Stomach (tissue), 9 donors: ENCODE results near the gene RBL1. TPM values are rescaled to one million over a fixed set of nuclear protein-coding genes. Genes with fewer than 3 reads are reported as not detected.

Experiments
- DNase-seq, 2 donors: peaks; one replicate each; pipeline versions ENCODE4 v3.0.0 to v3.0.0-alpha.2; 2013 to 2019
- H3K27ac ChIP-seq, 5 donors: fragments of 200-600 bp in 4 of 5; sonication (generic) in 4 of 5; one replicate each; pipeline ENCODE4 v1.5.1; 2013 to 2019; ENCODE audit warnings: mild to moderate bottlenecking in 1 of 5, moderate library complexity in 1 of 5
- H3K27me3 ChIP-seq, 3 donors: fragments of 200-600 bp; sonication (generic); one replicate each; pipeline ENCODE4 v1.5.1; 2017 to 2019; ENCODE audit warnings: mixed run types in 1 of 3
- H3K36me3 ChIP-seq, 4 donors: fragments of 200-600 bp; sonication (generic); 1 replicate in 3 of 4; 2 replicates in 1 of 4; pipeline ENCODE4 v1.5.1; 2016 to 2019
- H3K4me1 ChIP-seq, 4 donors: fragments of 200-600 bp; sonication (generic); one replicate each; pipeline ENCODE4 v1.5.1; 2016 to 2019
- H3K4me3 ChIP-seq, 4 donors: fragments of 200-600 bp; sonication (generic) in 3 of 4; one replicate each; pipeline ENCODE4 v1.5.1; 2016 to 2019; ENCODE audit warnings: mild to moderate bottlenecking in 1 of 4
- H3K9me3 ChIP-seq, 4 donors: fragments of 200-600 bp; sonication (generic); one replicate each; pipeline ENCODE4 v1.5.1; 2016 to 2019
- EP300 ChIP-seq: sonication (generic); formaldehyde crosslinking; IDR thresholded peaks from one replicate; pipeline ENCODE4 v1.6.1; 2017; ENCODE audit warnings: antibody characterized with exemption
- POLR2A ChIP-seq, 4 donors: fragments of 450-650 bp; IDR thresholded peaks; one replicate each; pipeline ENCODE4 v1.6.1; 2016; ENCODE audit warnings: antibody characterized with exemption in 4 of 4, control low read depth in 2 of 4, mild to moderate bottlenecking in 1 of 4, moderate library complexity in 1 of 4
- POLR2AphosphoS5 ChIP-seq, 3 donors: sonication (generic); formaldehyde crosslinking; IDR thresholded peaks; one replicate each; pipeline ENCODE4 v1.6.1; 2016; ENCODE audit warnings: antibody characterized with exemption in 3 of 3
- WGBS, 5 donors: extraction: QIAGEN DNeasy Blood & Tissue Kit in 3 of 5; methylation state at CpG; one replicate each; pipeline versions ENCODE4 v1.1.5 to v1.1.7; 2013 to 2018; 5-methylcytosine and 5-hydroxymethylcytosine counted together
- intact Hi-C: fragments of 100-400 bp; cut with DNase I; formaldehyde crosslinking; loops from one replicate; pipeline ENCODE4 v1.15.1; 2023; ENCODE audit warnings: low total_unique reads
- polyA plus RNA-seq, 3 donors: library from polyadenylated mRNA; stranded (reverse); fragments of 200-250 nt; gene quantifications; one replicate each; pipeline ENCODE4 v1.2.3, GENCODE V29; 2013
- total RNA-seq, 5 donors: library from RNA; depleted of rRNA; stranded (reverse); fragments of >200 nt; gene quantifications; one replicate each; pipeline versions ENCODE4 v1.1.0 to v1.2.3, GENCODE V29; 2014 to 2016
- TF ChIP-seq, protein P1 (sequence below), 7 experiments: fragments of 450-650 bp in 4 of 7; fragments of 200-600 bp in 3 of 7; sonication (generic) in 3 of 7; IDR thresholded peaks; one replicate each; pipeline ENCODE4 v1.5.1; 2016 to 2019; ENCODE audit warnings: antibody characterized with exemption in 7 of 7, control low read depth in 2 of 7, mild to moderate bottlenecking in 1 of 7
- donor health status: healthy with polysubstance abuse.
- donor health status: Bipolar disorder and iron deficiency.
- donor health status: healthy.

The RBL1 gene
- total and polyA plus RNA-seq, 8 donors: 1.5 to 13.0 (median 2.5) TPM

DNA sequence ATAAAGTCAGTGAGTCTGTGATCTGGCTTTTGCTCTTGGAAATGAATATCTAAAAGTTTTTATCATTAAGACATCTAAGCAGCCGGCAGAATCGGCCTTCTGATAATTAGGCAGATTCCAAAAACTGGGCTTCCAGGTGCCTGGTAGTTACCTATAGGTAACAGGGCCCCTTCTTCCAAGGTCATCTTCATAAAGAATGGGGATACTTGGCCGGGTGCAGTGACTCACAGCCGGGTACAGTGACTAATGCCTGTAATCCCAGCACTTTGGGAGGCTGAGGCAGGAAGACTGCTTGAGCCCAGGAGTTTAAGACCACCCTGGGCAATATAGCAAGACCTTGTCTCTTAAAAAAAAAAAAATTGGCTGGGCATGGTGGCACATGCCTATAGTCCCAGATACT lies 12.9 kb upstream of the RBL1 start:
- no peak overlapping the region for H3K27ac ChIP-seq
- no peaks in the 10 kb centered on the region for H3K9me3 ChIP-seq
- no peak for TF ChIP-seq EP300
- TF ChIP-seq, protein P1, sequence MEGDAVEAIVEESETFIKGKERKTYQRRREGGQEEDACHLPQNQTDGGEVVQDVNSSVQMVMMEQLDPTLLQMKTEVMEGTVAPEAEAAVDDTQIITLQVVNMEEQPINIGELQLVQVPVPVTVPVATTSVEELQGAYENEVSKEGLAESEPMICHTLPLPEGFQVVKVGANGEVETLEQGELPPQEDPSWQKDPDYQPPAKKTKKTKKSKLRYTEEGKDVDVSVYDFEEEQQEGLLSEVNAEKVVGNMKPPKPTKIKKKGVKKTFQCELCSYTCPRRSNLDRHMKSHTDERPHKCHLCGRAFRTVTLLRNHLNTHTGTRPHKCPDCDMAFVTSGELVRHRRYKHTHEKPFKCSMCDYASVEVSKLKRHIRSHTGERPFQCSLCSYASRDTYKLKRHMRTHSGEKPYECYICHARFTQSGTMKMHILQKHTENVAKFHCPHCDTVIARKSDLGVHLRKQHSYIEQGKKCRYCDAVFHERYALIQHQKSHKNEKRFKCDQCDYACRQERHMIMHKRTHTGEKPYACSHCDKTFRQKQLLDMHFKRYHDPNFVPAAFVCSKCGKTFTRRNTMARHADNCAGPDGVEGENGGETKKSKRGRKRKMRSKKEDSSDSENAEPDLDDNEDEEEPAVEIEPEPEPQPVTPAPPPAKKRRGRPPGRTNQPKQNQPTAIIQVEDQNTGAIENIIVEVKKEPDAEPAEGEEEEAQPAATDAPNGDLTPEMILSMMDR (IDR thresholded peaks at IDR 0.05): no peak
- no peak for TF ChIP-seq POLR2A (IDR thresholded peaks at IDR 0.05)
- TF ChIP-seq POLR2AphosphoS5 (IDR thresholded peaks at IDR 0.05): no peak
- intact Hi-C loops: no loop called here
- no peaks in the 10 kb centered on the region for H3K4me1 ChIP-seq
- 86 to 100% (median 87%) methylated on average over 3 to 4 of the region's 4 CpGs for WGBS, 5 donors
- peaks cover 0 to 8% (median 3%) of the 10 kb centered on the region in 4 donors for H3K36me3 ChIP-seq
- no peak for DNase-seq
- no peak overlapping the region for H3K4me3 ChIP-seq
- H3K27me3 ChIP-seq: no peaks in the 10 kb centered on the region

DNA sequence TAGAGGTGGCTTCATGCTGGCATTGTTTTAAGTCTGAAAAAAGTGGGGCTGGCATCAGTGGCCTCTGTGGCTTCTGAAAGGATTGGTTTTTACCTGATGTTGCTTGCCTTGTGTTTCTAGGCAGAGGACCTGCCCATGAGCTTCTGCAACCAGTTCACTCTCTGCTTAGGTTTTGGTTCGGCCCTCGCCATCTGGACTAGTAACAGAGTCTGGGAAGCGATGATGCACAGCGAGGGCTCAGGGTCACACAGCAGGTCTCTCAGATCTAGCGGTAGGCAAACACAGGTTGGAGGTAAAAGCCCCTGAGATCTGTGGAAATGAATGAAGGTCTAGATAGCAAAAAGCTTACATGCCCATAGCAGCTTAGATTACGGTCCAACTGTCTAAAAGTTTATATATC lies 6.8 kb upstream of the RBL1 start:
- DNase-seq: no peak
- TF ChIP-seq EP300 (no peak), POLR2AphosphoS5 (IDR thresholded peaks at IDR 0.05) (no peak), POLR2A (IDR thresholded peaks at IDR 0.05) (no peak)
- TF ChIP-seq, protein P1 (IDR thresholded peaks at IDR 0.05): no peak
- WGBS, 5 donors: 89 to 93% (median 90%) methylated on average over 6 of the region's 6 CpGs

DNA sequence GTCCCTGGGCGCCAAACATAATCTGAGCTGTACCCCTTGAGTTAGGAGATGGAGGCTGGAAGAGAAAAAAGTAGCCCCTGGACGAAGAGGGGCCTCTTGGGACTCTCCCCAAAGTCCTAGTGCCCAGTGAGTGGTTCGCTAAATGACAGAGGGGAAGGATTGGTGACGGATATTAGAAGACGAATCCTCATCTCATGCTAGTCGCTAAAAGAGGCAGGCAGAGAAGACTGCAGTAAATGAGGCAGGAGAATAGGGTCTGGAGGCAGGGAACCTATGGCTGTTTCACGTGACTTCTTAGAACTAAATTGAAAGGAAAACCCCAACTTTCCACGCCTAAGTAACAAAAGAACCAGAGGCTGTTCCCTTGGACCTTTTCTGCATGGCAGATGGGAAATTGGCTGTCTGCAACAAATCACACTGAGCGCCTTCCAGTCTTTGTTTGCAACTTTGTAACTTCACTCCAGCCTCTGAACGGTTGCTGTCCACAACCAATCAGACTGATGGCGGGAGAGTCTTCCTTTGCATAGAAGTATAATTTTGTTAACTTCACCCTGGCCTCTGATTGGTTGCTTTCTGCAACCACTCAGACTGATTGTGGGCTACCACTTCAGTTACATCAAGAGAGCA lies 731 bp upstream of the RBL1 start:
- H3K27me3 ChIP-seq: no peaks in the 10 kb centered on the region
- DNase-seq: no peak
- H3K27ac ChIP-seq: peak overlapping the region in 4 of 5 donors; percentile 64 to 89 (median 78)
- H3K4me3 ChIP-seq: peak overlapping the region; percentile 76 to 100 (median 92)
- TF ChIP-seq POLR2A (IDR thresholded peaks at IDR 0.05): no peak
- TF ChIP-seq, protein P1 (IDR thresholded peaks at IDR 0.05): no peak
- no peak for TF ChIP-seq POLR2AphosphoS5 (IDR thresholded peaks at IDR 0.05)
- no peak for TF ChIP-seq EP300
- 63 to 79% (median 68%) methylated on average over 11 of the region's 11 CpGs for WGBS, 5 donors
- H3K9me3 ChIP-seq: no peaks in the 10 kb centered on the region
- intact Hi-C loops: no loop called here
- H3K36me3 ChIP-seq: no peaks in the 10 kb centered on the region
- peaks cover 7 to 29% (median 21%) of the 10 kb centered on the region in 4 donors for H3K4me1 ChIP-seq

More for the DNA sequence above, 6.8 kb upstream of the RBL1 start:
- Histone ChIP-seq H3K36me3 (no peaks in the 10 kb centered on the region), H3K4me3 (no peak overlapping the region), H3K27me3 (no peaks in the 10 kb centered on the region), H3K27ac (no peak overlapping the region), H3K9me3 (no peaks in the 10 kb centered on the region), H3K4me1 (no peaks in the 10 kb centered on the region)
- intact Hi-C loops: no loop called here

DNA sequence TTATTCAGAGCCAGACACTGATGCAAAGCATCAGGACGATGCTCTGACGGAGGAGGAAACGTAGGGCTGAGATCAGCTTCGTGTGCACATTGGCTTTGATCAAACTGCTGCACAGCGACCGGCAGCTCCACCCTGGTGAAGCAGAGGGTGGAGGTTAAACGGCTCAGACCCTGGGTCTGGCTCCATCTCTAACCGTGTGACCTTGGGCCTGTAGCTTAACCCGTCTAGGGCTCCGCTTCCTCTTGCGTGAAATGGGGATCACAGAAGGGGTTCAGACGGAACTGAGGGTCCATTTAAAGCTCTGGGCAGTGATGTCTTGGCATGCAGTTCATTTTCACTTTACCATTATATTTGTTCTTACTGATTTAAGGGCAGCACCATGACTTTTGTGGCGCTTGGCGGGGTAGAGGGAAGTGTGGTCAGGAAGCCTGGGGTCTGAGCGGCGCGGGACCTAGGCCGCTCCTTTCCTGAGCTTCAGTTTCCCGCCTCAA lies 644 bp downstream of the RBL1 start:
- peaks cover 7 to 29% (median 21%) of the 10 kb centered on the region in 4 donors for H3K4me1 ChIP-seq
- peak overlapping the region; percentile 63 to 89 (median 73) for H3K27ac ChIP-seq
- no peaks in the 10 kb centered on the region for H3K9me3 ChIP-seq
- H3K27me3 ChIP-seq: no peaks in the 10 kb centered on the region
- 0 to 2% (median 1%) methylated on average over 12 to 19 of the region's 19 CpGs for WGBS, 5 donors
- peak overlapping the region; percentile 76 to 100 (median 92) for H3K4me3 ChIP-seq
- DNase-seq: peak in 1 of 2 donors; percentile 56
- TF ChIP-seq, protein P1 (IDR thresholded peaks at IDR 0.05): no peak
- no peak for TF ChIP-seq POLR2A (IDR thresholded peaks at IDR 0.05)
- intact Hi-C loops: no loop called here
- H3K36me3 ChIP-seq: peaks cover 0 to 10% (median 5%) of the 10 kb centered on the region in 4 donors
